Neuronal stem cell (in vitro differentiated cells): ENCODE measurements around the gene NAV2.
A peak's percentile ranks its signal among the peaks of the same experiment; 100 is the strongest.

ENCODE experiments used
- DNase-seq: peaks from one replicate; pipeline ENCODE4 v3.0.0-alpha.2; 2013; ENCODE audit warnings: low spot score
- H2AFZ ChIP-seq: one replicate; pipeline ENCODE4 v1.6.1; 2013; ENCODE audit warnings: mild to moderate bottlenecking, low read length, inconsistent platforms
- H2AK5ac ChIP-seq: 2 replicates; pipeline ENCODE4 v1.6.1; 2013; ENCODE audit warnings: low read depth, mild to moderate bottlenecking, inconsistent platforms, low read length, moderate library complexity, mixed read lengths
- H2BK120ac ChIP-seq: 2 replicates; pipeline ENCODE4 v1.6.1; 2013; ENCODE audit warnings: low read depth, mild to moderate bottlenecking, inconsistent platforms, low read length, moderate library complexity, mixed read lengths
- H2BK12ac ChIP-seq: one replicate; pipeline ENCODE4 v1.6.1; 2013; ENCODE audit warnings: low read length, inconsistent platforms
- H2BK15ac ChIP-seq: 2 replicates; pipeline ENCODE4 v1.6.1; 2013; ENCODE audit warnings: mild to moderate bottlenecking, low read length, inconsistent platforms, mixed read lengths
- H2BK5ac ChIP-seq: one replicate; pipeline ENCODE4 v1.6.1; 2013; ENCODE audit warnings: inconsistent platforms, mild to moderate bottlenecking, low read length, moderate library complexity
- H3K14ac ChIP-seq: one replicate; pipeline ENCODE4 v1.6.1; 2013; ENCODE audit warnings: low read length, inconsistent platforms
- H3K18ac ChIP-seq: 2 replicates; pipeline ENCODE4 v1.6.1; 2013; ENCODE audit warnings: low read length, inconsistent platforms
- H3K23ac ChIP-seq: 2 replicates; pipeline ENCODE4 v1.6.1; 2013; ENCODE audit warnings: low read depth, mild to moderate bottlenecking, mixed read lengths, low read length, inconsistent platforms; ENCODE audit not compliant: poor library complexity
- H3K27ac ChIP-seq: replicated peaks from 3 replicates; pipeline ENCODE4 v1.5.1; 2013; ENCODE audit warnings: low read length, inconsistent platforms
- H3K27me3 ChIP-seq, 3 experiments: 2 replicates each; pipeline ENCODE4 v1.6.1; 2013; ENCODE audit warnings: low read length in 3 of 3, mild to moderate bottlenecking in 2 of 3, inconsistent platforms in 1 of 3, low read depth in 1 of 3, mixed read lengths in 1 of 3, moderate library complexity in 1 of 3; ENCODE audit not compliant: control insufficient read depth in 3 of 3, insufficient read depth in 3 of 3
- H3K36me3 ChIP-seq, 2 donors: replicated peaks in 1 of 2; 2 replicates each; pipeline ENCODE4 v1.6.1; 2013; ENCODE audit warnings: low read length in 2 of 2; ENCODE audit not compliant: control insufficient read depth in 2 of 2, insufficient read depth in 2 of 2
- H3K4ac ChIP-seq: 2 replicates; pipeline ENCODE4 v1.6.1; 2013; ENCODE audit warnings: inconsistent platforms, mild to moderate bottlenecking, low read length, moderate library complexity
- H3K4me1 ChIP-seq, 2 donors: 1 replicate in 1 of 2; 2 replicates in 1 of 2; pipeline ENCODE4 v1.6.1; 2013; ENCODE audit warnings: low read length in 2 of 2, low read depth in 1 of 2; ENCODE audit not compliant: control insufficient read depth in 2 of 2, insufficient read depth in 1 of 2
- H3K4me2 ChIP-seq: one replicate; pipeline ENCODE4 v1.6.1; 2013; ENCODE audit warnings: mild to moderate bottlenecking, low read length, inconsistent platforms; ENCODE audit not compliant: insufficient read depth, poor library complexity, severe bottlenecking
- H3K4me3 ChIP-seq, 2 donors: 2 replicates each; pipeline ENCODE4 v1.5.1; 2013; ENCODE audit warnings: low read length in 2 of 2, mild to moderate bottlenecking in 2 of 2, inconsistent platforms in 1 of 2, moderate library complexity in 1 of 2
- H3K79me1 ChIP-seq: one replicate; pipeline ENCODE4 v1.6.1; 2013; ENCODE audit warnings: low read depth, mild to moderate bottlenecking, inconsistent platforms, low read length, moderate library complexity
- H3K9ac ChIP-seq: one replicate; pipeline ENCODE4 v1.6.1; 2013; ENCODE audit warnings: mild to moderate bottlenecking, low read depth, low read length, inconsistent platforms; ENCODE audit not compliant: poor library complexity
- H3K9me3 ChIP-seq, 2 donors: replicated peaks in 1 of 2; 2 replicates each; pipeline versions ENCODE3 to v1.6.1; 2013; ENCODE audit warnings: low read length in 2 of 2, mild to moderate bottlenecking in 2 of 2, inconsistent platforms in 1 of 2, low read depth in 1 of 2, mixed read lengths in 1 of 2, moderate library complexity in 1 of 2; ENCODE audit not compliant: control insufficient read depth in 2 of 2, insufficient read depth in 1 of 2
- H4K8ac ChIP-seq: one replicate; pipeline ENCODE4 v1.6.1; 2013; ENCODE audit warnings: low read depth, mild to moderate bottlenecking, inconsistent platforms, low read length, moderate library complexity
- H4K91ac ChIP-seq: one replicate; pipeline ENCODE4 v1.6.1; 2013; ENCODE audit warnings: low read length, low read depth, mild to moderate bottlenecking, inconsistent platforms; ENCODE audit not compliant: poor library complexity
- WGBS, 2 donors: extraction: QIAGEN DNeasy Blood & Tissue Kit; methylation state at CpG; one replicate each; pipeline ENCODE4 v1.1.7; 2013; ENCODE audit warnings: missing lambda C conversion rate in 2 of 2, mixed read lengths in 1 of 2; ENCODE audit not compliant: insufficient read length in 2 of 2, insufficient replicate concordance in 1 of 2; ENCODE audit errors: extremely low coverage in 2 of 2; 5-methylcytosine and 5-hydroxymethylcytosine counted together

The NAV2 gene

DNA sequence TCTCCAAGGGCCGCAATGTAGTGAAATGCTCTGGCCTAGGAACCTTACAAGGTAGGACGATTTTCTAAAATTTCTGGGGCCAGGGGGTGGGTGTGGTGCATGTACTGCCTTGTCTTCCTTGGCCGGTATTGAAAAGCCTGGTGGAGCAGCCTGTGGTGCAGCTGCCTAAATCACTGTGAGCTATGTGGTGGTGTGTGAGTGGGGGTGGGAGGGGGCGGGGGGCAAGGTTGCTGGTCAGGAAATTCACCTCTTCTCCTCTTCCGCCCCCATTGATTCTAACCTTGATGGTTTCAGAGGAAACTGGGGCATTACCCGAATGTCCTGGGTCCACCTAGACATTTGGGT, 310.4 kb downstream of the NAV2 start:
- peak overlapping the region in 1 of 2 donors; percentile 44 for H3K4me3 ChIP-seq
- WGBS, 2 donors, result no CpG with 5 or more reads among the region's 6 CpGs
- no peak overlapping the region for H2BK5ac ChIP-seq
- H3K23ac ChIP-seq, result no peak overlapping the region
- H3K27ac ChIP-seq, result peak overlapping the region; percentile 67
- H3K18ac ChIP-seq, result peak overlapping the region; percentile 51
- DNase-seq, result no peak
- no peaks in the 10 kb centered on the region for H3K9me3 ChIP-seq
- H3K4ac ChIP-seq, result no peak overlapping the region
- H3K79me1 ChIP-seq, result no peaks in the 10 kb centered on the region
- H4K8ac ChIP-seq, result no peak overlapping the region
- H3K9ac ChIP-seq, result no peak overlapping the region
- H2BK15ac ChIP-seq, result no peak overlapping the region
- peak overlapping the region; percentile 53 for H2AFZ ChIP-seq
- peaks cover 26 to 39% of the 10 kb centered on the region in 2 donors for H3K4me1 ChIP-seq
- H2BK12ac ChIP-seq, result no peak overlapping the region
- peak overlapping the region; percentile 37 for H3K4me2 ChIP-seq
- H4K91ac ChIP-seq, result no peak overlapping the region
- peaks cover 0 to 15% (median 0%) of the 10 kb centered on the region in 3 experiments for H3K27me3 ChIP-seq
- H3K36me3 ChIP-seq, result no peaks in the 10 kb centered on the region
- H3K14ac ChIP-seq, result no peak overlapping the region
- H2BK120ac ChIP-seq, result no peak overlapping the region
- H2AK5ac ChIP-seq, result no peak overlapping the region

DNA sequence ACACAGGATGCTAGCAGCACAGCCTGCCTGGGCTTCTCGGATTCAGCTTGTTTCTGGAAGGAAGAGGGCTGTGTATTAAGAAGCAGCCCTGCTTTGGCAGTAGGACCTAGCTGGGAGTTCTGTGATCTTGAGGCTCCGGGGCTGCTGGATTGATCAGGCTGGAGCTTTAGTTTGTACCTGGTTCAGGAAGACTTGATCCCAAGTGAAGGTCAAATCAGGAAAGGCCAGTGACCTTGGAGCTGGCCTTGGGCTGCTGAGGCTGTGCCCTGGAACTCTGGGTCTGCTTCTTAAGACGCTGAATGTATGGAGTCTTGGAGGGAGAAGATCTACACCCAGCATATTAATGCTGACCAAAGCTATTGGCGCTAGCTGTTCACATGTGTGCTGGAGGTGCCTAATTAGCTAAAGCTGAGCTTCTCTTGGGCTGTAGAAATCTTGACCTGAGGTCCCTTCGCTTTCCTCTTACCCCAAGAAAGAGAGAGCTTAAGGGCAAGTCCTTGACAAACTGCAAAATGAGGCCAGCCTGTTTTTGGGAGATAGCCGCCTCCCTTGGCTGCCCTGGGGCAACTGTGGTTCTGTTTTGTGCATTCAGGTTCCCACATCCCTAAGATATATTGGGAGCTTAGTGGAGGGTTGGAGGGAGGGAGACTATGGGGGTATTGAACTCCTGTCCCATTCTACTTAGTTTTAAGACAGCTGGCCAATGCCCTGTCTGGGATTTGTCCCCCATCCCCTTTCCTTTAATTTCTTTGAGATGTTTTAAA, 311.7 kb downstream of the NAV2 start:
- no peak overlapping the region for H3K14ac ChIP-seq
- no peak overlapping the region for H3K4me2 ChIP-seq
- H3K4me1 ChIP-seq, result peaks cover 26 to 39% of the 10 kb centered on the region in 2 donors
- no peak overlapping the region for H2BK120ac ChIP-seq
- no peaks in the 10 kb centered on the region for H3K9me3 ChIP-seq
- H3K9ac ChIP-seq, result no peak overlapping the region
- H2BK12ac ChIP-seq, result no peak overlapping the region
- no peak overlapping the region for H3K18ac ChIP-seq
- H3K27ac ChIP-seq, result no peak overlapping the region
- no peak overlapping the region for H3K4ac ChIP-seq
- H2BK15ac ChIP-seq, result no peak overlapping the region
- no peak overlapping the region for H3K23ac ChIP-seq
- H2AFZ ChIP-seq, result no peak overlapping the region
- no peak for DNase-seq
- H3K79me1 ChIP-seq, result no peaks in the 10 kb centered on the region
- H3K27me3 ChIP-seq, result peaks cover 0 to 15% (median 0%) of the 10 kb centered on the region in 3 experiments
- no peak overlapping the region for H3K4me3 ChIP-seq
- no peak overlapping the region for H4K8ac ChIP-seq
- no peak overlapping the region for H2AK5ac ChIP-seq
- no peak overlapping the region for H4K91ac ChIP-seq
- no peak overlapping the region for H2BK5ac ChIP-seq
- no CpG with 5 or more reads among the region's 6 CpGs for WGBS, 2 donors
- no peaks in the 10 kb centered on the region for H3K36me3 ChIP-seq

DNA sequence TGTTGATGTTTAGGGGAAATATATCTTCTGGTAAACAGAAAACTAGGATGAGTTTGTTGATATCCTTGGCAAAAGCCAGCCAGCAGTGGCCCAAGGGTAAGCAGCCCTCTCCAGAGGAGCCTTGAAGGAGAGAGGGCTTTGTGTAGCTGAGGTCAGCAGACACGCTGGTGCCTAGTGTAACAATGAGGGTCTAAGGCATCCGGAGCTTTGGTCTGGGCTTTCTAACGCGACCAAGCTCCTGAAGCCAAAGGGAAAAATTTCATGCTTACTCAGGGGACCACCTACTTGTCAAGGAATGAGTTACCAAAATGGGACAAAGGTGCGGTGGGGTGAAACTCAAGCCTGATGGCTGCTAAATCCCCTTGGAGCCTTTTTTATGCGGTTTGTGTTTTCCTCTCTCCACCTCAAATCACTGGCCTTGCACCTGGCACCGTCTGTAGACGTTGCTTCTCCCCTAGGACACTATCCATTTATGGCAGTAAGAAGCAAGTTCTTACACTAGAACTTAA, 312.7 kb downstream of the NAV2 start:
- no peak overlapping the region for H3K27ac ChIP-seq
- H3K9ac ChIP-seq, result no peak overlapping the region
- H3K9me3 ChIP-seq, result no peaks in the 10 kb centered on the region
- H4K8ac ChIP-seq, result no peak overlapping the region
- H3K23ac ChIP-seq, result no peak overlapping the region
- no peak overlapping the region for H4K91ac ChIP-seq
- H3K4me1 ChIP-seq, result peaks cover 26 to 39% of the 10 kb centered on the region in 2 donors
- no peak overlapping the region for H2AK5ac ChIP-seq
- H2BK15ac ChIP-seq, result no peak overlapping the region
- H2BK12ac ChIP-seq, result no peak overlapping the region
- H3K4ac ChIP-seq, result no peak overlapping the region
- H3K36me3 ChIP-seq, result no peaks in the 10 kb centered on the region
- WGBS, 2 donors, result no CpG with 5 or more reads among the region's 8 CpGs
- no peak overlapping the region for H2AFZ ChIP-seq
- H3K79me1 ChIP-seq, result no peaks in the 10 kb centered on the region
- H3K14ac ChIP-seq, result no peak overlapping the region
- no peak overlapping the region for H2BK120ac ChIP-seq
- no peak for DNase-seq
- no peak overlapping the region for H3K18ac ChIP-seq
- no peak overlapping the region for H3K4me3 ChIP-seq
- peaks cover 0 to 15% (median 0%) of the 10 kb centered on the region in 3 experiments for H3K27me3 ChIP-seq
- H2BK5ac ChIP-seq, result no peak overlapping the region
- H3K4me2 ChIP-seq, result no peak overlapping the region

DNA sequence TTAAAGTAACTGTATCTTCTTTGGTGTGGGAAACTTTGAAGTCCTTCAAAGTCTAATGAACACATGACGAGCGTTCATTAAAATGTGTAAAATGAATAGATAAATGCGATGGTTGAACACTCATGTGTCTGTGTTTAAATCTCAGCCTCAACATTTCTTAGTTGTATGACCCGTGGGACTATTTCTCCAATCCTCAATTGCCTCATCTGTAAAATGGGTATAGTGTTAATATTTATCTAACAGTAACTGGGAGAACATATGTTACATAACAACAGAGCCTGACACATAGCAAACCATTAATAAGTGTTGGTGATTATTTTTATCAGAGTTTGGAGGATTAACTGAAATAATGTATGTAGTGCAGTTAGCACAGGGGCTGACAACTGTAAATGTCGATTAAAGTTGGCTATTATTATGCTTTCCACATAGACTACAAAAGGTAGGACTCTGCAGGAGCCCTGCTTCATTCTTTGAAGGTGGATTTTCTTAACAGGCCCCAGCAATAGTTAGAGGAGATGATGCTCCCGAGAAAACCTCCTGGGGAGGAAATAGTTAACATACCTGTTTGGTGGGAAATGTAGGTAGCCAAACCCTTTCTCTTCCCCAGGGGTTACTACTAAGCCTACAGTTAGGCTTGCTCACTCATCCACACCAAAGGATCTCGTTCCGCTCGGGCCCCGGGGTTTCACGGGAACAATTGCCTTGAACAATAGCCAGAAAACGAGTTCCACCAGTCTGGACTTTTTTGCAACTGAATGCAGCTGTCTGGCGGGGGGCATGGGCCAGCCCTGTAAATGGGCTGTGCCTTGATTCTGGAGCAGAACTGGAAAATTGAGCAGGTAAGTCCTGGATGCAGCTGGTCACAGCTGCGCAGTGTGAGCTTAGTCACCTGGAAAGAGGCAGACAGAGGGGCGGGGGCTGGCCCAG, 314.3 kb downstream of the NAV2 start:
- WGBS, 2 donors, result no CpG with 5 or more reads among the region's 15 CpGs
- H3K4ac ChIP-seq, result no peak overlapping the region
- DNase-seq, result no peak
- no peak overlapping the region for H3K9ac ChIP-seq
- H3K27me3 ChIP-seq, result peaks cover 0 to 15% (median 0%) of the 10 kb centered on the region in 3 experiments
- peaks cover 25 to 43% of the 10 kb centered on the region in 2 donors for H3K4me1 ChIP-seq
- H3K4me2 ChIP-seq, result peak overlapping the region; percentile 61
- H4K91ac ChIP-seq, result no peak overlapping the region
- H2AK5ac ChIP-seq, result no peak overlapping the region
- H3K27ac ChIP-seq, result no peak overlapping the region
- no peak overlapping the region for H2BK15ac ChIP-seq
- H3K36me3 ChIP-seq, result no peaks in the 10 kb centered on the region
- H3K9me3 ChIP-seq, result no peaks in the 10 kb centered on the region
- H3K4me3 ChIP-seq, result no peak overlapping the region
- no peak overlapping the region for H2BK120ac ChIP-seq
- H3K23ac ChIP-seq, result no peak overlapping the region
- H3K14ac ChIP-seq, result no peak overlapping the region
- H3K79me1 ChIP-seq, result no peaks in the 10 kb centered on the region
- no peak overlapping the region for H2AFZ ChIP-seq
- peak overlapping the region; percentile 20 for H3K18ac ChIP-seq
- H2BK12ac ChIP-seq, result no peak overlapping the region
- H2BK5ac ChIP-seq, result no peak overlapping the region
- H4K8ac ChIP-seq, result no peak overlapping the region
